ENCODE data around the gene TMEM176A.

- TF ChIP-seq, protein P1, sequence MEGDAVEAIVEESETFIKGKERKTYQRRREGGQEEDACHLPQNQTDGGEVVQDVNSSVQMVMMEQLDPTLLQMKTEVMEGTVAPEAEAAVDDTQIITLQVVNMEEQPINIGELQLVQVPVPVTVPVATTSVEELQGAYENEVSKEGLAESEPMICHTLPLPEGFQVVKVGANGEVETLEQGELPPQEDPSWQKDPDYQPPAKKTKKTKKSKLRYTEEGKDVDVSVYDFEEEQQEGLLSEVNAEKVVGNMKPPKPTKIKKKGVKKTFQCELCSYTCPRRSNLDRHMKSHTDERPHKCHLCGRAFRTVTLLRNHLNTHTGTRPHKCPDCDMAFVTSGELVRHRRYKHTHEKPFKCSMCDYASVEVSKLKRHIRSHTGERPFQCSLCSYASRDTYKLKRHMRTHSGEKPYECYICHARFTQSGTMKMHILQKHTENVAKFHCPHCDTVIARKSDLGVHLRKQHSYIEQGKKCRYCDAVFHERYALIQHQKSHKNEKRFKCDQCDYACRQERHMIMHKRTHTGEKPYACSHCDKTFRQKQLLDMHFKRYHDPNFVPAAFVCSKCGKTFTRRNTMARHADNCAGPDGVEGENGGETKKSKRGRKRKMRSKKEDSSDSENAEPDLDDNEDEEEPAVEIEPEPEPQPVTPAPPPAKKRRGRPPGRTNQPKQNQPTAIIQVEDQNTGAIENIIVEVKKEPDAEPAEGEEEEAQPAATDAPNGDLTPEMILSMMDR (IDR thresholded peaks at IDR 0.05), result no peak
- no peak for TF ChIP-seq POLR2A (IDR thresholded peaks at IDR 0.05)
Measured at GRCh38 chr7:150848111-150848510, 47.5 kb downstream of the TMEM176A start.
